Hypothalamus (tissue), 51 donors: ENCODE measurements around the gene XRCC4.

ENCODE experiments used
- DNase-seq, 51 donors: peaks; one replicate each; lab custom pipeline; 2025; lab: John Stamatoyannopoulos, UW

Gene XRCC4

DNA sequence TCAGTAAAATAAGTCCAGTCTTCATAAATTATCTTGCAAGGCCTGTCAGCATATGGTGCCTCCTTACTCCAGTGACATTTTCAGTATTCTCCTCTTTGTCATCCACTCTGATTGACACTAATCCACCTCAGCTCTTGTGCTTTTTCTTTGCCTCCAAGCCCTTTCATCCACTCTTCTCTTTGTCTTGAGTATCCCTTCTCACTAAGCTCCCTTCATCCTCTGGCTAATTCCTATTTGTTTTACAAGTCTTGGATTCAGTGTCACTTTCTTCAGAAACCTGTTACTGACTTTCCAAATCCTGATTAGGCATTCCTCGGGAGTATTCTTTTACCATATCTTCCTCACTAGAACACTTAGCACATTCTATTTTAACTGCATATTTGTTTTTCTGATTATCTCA, 293.6 kb downstream of the XRCC4 start:
- no peak for DNase-seq

DNA sequence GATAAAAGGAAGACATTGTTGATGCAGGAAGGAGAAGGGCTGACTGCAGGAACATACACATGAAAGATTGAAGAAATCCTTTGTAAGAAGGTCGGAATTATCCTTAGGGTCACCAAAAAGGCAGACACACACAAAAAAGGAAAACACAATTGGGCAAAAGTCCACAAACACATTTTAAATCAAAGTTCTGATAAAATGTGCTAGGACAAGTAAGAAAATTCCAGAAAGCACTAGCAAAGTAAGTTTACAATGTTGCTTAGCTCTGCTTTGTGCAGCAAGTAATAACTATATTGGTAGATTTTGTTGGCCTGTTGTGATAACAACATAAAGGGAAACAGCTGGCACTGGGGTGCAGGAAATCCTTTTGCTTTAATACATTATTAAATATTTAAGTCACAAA, 294.4 kb downstream of the XRCC4 start:
- DNase-seq, result no peak

DNA sequence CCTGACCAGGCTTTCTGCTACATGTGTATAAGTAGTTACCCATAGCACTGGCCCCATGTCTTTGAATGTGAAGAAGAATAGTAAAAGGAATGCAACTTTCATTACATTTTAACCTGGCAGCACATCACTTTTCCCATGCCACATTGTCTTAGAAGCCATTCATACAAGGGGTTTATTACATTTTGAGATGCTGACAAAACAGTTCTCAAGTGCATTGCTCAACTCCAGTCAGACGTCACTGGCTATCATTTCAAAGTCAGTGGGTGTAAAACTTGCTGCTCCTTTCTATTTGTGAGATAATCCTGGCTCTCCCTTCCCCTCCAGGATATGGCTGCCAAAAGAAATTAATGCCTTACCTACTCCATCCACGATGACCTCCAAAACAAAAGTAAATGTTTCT, 297.2 kb downstream of the XRCC4 start:
- no peak for DNase-seq

DNA sequence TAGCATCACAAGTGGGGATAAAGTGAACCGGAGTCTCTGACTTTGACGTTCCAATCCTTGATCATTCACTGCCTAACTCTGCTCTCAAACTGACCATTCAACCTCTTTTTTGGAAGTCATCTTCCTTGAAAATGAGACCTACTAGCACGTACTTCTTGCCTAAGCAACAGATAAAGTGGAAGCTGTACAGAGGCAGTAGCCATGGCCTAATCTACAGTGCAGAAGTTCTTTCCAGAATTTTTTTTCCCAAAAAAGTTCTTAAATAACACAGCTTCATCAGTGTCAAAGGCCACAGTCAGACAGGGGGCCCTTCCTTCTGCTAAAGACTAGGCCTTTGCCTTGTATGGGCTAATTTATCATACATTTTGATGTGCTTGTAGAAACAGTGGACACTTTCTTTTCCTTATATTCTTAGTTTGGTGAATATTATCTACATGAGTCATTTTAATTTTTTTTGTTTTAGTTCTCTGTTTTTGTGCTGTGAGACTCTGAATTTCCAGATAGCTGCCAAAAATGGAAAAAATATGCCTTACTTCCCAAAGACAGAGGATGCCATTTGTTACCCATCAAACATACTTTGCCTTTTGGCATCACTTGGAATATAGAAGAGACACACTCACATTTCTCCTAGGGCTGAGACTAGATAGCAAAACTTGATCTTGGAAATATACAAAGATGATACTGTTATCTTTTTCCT, 297.9 kb downstream of the XRCC4 start:
- DNase-seq, result no peak

DNA sequence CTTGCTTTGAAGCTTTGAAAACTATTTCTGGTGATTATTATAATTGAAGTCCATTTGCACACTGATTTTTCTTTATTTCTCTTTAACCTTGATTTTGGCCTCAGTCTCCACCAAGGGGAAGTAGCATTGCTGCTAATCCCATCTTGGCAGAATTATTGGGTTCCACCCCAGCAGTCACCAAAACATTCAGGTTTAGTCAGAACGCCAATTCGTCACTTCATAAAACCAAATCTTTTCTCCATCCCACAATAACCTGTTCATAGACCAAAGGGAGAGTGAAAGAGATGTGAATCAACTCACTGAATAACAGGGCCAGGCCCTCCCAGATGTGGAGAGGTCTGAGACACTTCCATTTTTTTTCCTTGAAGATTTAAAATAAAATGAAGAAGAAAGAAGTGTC, 299.1 kb downstream of the XRCC4 start:
- no peak for DNase-seq

DNA sequence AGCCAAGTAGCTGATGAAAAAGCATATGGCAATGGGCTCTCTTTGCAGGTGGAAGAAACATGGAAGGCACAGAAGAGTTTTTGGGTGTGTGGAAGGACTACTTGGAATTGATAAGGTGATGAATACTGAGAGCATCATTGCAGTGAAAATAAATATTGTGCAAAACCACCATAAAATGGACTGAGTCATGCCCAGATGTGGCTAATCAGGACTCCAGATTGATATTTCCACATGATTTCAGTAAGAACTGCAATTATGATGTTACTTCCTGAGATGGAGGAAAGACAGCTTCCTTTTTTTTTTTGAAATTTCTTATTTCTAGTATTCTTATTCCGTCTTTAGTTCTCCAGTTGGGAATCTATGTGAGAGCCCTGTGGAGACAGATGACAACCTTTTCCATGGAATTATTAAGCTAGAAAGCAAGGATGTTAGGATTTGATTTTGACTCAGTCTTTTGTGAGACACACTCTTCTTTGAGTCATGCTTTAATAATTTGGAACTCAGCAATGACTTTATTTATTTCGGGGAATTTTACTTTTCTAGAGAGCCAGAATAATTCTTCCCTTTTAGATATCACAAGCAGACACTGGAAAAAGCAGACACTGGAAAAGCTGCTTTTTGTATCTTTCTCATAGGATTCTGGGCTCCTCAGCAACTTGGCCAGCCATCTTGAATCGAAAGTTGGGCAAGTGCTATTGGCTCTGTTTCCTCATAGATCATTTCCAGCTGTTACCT, 300.0 kb downstream of the XRCC4 start:
- no peak for DNase-seq

DNA sequence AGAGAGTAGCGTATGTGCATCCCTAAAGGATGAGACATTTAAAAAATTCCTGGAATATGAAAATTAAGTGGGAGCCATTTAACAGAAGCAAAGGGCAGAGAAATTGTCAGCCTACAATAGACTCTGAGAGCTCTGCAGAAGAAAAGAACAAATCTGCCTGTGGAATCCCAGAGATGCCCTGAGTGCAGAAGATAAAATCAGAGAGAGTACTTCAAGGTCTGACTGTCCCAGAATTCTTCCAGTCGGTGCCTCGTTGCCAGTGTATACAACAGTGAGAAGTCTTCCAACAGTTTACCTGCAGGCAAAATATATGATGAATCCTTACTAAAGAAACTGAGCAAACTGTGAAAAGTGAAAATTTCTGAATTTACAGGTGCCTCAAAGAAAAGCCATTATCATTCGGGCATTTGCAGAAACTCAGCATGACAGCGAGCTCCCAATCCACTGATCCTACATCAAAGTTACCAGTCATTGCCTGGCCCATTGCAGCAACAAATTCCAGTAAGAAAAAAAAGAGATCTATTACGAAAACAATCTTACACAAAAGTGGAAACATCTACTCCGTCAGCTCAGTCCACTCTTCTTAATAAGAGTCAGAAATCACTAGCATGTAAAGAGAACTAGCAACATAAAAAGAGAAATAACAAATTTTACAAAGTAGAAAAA, 301.4 kb downstream of the XRCC4 start:
- no peak for DNase-seq

DNA sequence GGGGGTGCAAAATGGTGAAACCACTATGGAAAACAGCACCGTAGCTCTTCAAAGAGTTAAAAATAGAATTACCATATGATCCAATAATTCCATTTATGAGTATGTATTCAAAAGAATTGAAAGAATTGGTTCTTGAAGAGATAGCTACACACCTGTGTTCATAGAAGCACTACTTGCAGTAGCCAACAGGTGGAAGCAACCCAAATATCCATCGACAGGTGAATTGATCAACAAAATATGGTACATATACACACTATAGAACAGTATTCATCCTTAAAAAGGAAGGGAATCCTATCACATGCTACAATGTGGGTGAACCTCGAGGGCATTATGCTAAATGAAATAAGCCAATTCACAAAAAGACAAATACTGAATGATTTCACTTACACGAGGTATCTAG, 308.5 kb downstream of the XRCC4 start:
- DNase-seq, result no peak

DNA sequence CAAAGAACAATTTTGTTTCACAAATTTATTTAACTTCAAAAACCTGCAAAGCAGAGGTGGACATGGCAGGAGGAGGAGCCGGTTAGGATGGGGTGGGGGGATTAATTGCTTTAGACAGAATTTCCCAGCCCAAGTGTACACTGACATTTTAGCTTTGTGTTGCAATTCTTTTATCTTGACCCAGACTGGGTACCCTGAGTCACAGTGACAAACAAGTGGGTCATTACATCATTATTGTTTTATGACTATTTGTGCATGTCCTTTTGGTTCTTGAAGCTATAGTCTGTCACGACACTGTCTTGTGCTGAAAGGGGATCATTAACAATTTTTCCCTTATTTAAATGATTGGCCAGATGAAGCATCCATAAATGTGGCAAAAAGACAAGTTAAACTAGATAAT, 309.7 kb downstream of the XRCC4 start:
- no peak for DNase-seq

DNA sequence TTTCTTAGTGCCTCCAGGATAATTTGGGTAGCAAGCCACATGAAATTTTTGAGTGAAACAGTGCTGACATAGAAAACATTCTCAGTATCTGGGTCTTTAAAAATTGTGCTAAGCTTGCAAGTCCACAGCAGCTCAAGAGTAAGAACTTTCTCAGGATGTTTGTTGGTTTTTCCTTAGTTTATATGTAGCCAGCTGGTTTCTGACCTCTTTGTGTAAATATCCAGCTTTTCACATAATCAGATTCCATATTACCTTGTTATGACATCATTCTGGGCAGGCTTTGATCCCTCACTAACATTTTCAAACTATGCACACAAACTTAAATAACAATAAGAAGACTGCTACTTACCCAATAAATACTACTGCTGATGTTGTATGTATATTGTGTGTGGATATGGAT, 311.3 kb downstream of the XRCC4 start:
- DNase-seq, result no peak

DNA sequence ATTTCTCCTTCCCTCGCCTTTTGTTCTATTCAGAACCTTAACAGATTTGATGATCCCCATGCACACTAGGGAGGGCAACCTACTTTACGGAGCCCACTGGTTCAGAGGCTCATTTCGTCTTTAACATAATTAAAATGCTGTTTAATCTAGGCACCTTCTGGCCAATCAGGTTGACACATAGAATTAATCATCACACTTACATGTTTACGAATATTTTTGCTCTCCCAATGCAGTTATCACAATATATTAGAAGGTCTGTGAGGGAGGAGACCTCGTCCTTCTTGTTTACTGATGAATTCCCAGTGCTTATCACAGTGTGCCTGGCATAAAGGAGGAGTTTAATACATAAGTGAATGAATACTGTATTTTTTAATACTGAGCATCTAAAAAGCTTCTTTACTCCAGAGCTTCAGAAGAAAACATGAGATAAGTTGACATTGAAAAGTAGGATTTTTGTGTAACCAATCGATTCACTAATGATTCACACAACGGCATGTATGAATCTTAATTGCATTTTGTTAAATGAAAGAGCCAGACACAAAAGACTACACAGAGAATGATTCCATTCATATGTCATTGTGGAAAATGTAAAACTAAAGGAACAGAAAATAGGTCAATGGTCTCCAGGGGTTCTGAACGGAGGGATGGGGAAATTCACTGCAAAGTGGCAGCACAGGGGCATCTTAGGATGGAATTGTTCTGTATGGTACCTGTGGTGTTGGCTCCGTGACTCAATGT, 315.6 kb downstream of the XRCC4 start:
- no peak for DNase-seq

DNA sequence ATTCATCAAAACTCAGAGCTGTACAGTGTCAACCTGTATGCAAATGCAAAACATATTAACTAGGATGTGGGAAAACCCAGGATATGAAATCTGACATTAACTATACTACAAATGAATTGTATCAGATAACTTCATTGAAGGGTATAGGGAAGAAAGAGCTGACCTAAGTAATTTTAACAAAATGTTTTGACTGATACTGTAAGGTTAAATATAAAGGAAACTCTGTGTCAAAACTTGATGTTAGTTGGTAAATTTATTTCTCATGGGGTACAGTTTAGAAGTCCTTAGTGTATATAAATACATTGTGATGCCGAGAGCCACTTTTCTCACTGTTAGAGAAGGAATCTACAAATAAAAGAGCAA, 316.1 kb downstream of the XRCC4 start:
- DNase-seq, result no peak

DNA sequence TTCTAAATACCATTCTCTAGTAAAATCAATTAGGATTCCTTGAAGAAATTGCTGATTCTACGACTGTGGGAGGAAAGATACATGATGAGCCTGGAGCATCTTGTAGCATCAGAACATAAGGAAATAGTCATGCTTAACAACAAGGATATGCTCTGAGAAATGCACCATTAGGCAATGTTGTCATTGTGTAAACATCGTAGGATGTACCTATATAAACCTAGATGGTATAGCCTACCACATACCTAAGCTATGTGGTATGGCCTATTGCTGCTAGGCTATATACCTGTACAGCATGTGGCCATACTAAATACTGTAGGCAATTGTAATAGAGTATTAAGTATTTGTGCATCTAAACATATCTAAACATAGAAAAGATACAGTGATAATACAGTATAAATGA, 316.8 kb downstream of the XRCC4 start:
- DNase-seq, result no peak

DNA sequence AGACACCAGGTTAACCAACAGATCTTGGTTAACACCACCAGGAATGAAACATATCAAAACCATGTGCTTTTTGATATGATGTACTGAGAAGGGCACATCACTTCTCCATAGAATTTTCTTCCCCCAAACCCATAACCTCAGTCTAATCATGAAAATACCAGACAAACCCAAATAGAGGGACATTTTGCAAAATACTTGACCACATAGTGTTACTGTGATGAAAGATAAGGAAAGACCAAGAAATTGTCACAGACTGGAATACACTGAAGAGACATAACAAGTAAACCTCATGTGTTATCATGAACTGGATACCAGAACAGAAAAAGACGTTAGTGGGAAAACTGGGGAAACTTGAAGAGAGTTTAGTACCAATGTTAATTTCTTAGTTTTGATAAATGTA, 319.3 kb downstream of the XRCC4 start:
- DNase-seq, result no peak

DNA sequence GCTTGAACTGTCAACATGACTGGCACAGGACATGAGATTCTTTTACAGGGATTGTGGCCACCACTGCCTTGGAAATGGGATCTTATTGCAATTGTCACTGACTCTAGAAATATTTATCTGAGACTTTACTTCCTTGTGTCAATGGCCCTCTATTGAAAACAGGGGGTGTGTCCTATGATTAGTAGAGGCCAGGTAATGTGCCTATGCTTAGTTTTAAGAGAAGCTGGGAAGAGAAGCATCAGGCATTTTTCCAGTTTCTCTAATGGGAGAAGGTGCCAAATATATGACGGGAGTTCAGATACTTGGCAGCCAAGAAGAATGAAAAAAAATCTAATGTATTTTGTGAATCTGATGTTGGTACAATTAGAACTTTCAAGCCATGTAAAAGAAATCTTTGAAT, 320.3 kb downstream of the XRCC4 start:
- DNase-seq, result no peak

DNA sequence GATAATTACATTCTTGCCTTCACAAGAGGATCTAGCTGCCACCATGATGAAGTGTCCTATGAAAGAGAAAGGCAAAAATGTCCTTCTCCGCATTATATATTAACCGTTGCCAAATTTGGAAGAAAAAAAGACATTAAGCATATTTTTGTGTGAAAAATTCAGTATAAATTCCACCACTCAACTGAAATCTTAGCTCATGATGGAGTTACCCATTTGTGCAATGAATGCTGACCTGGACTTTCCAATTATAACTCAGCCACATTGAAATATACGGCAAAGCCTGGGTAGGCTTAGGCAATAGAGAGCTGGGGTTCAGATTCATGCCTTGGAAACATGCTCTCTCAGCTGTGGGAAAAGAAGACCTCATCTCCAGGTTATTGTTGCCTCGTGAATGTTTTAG, 322.9 kb downstream of the XRCC4 start:
- no peak for DNase-seq

DNA sequence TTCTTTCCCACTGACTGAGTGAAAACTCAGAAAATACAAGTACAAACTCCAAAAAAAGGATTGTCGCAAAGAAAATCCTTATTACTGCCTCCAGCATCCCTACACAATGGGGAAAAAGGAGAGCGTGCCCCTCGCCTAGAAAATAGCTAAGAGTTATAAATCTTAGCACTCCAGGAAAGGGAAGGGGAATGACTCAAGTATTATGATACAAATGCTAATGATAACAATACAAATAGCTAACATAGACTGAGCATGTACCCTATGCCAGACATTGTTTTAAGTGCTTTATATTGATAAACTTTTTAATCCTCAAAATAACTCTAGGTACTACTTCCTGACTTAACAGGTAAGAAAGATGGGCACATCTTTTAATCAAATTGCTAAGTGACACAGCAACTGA, 323.4 kb downstream of the XRCC4 start:
- no peak for DNase-seq

DNA sequence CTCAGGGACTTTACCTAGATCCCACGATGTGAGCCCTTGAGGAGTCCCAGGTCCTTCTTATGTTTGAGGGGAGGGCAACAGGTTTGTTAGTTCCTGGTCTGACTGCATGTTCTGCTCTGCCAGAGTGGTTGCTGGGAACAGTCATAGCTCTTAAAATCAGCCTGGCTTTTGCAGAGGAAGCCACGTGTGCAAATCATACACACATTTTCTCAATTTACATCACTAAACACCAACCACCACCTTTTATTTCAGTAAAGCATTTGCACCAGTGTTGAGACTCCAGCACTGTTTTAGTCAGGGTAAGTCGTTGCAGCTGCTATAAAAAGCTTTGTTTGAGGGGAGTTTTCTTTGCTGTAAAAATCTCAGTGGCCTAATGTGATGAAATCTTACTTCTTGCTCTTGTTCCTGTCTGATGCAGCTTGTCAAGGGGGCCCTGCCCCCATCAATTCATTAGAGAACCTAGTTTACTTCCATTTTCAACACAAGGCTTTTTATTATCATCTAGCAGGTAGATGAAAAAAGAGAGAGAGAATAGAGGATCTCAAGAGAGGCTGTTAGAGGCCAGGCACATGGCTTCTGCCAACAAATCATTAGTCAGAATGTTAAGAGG, 323.9 kb downstream of the XRCC4 start:
- DNase-seq, result no peak

DNA sequence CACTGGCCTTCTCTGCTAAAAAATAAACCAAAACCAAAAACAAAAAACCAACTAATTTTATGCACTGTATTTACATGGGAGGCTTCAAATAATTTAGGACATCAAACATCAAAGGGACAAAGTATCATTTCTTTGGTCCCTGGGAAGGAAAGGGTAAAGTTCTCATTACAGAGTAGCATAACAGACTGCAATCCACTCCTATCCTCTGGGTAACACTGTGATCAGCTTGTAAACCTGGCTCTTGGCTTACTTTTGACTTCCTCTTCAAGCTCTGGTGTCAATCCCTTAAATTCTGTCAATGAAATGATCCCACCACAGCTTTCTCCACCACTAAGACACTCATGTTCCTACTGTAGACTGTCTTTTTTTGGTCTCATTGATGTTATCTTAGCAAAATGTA, 324.4 kb downstream of the XRCC4 start:
- DNase-seq, result no peak
